Neural cell (in vitro differentiated cells): ENCODE results near the gene DNAJB1. TPM values are rescaled to one million over a fixed set of nuclear protein-coding genes. Genes with fewer than 3 reads are reported as not detected.

Experiments
- H2AFZ ChIP-seq: fragments of 200-600, 300-800 bp; sonication (generic), shearing (Covaris generic); 2 replicates; pipeline ENCODE4 v1.6.0; 2014; ENCODE audit warnings: low read depth, mild to moderate bottlenecking, antibody characterized with exemption, low read length, moderate library complexity
- H3F3A ChIP-seq: fragments of 200-600 bp; shearing (Covaris generic); 2 replicates; pipeline ENCODE4 v1.6.1; 2016; ENCODE audit warnings: mild to moderate bottlenecking, moderate library complexity, mixed read lengths, antibody characterized with exemption, low read length; ENCODE audit not compliant: insufficient read depth, poor library complexity, severe bottlenecking
- H3K27ac ChIP-seq: fragments of 200-600, 300-800 bp; sonication (generic), shearing (Covaris generic); 2 replicates; pipeline ENCODE4 v1.5.1; 2014; ENCODE audit warnings: mild to moderate bottlenecking, low read length, moderate library complexity
- H3K27me3 ChIP-seq: fragments of 300-800, 200-600 bp; sonication (generic), shearing (Covaris generic); 2 replicates; pipeline ENCODE4 v1.6.0; 2014; ENCODE audit warnings: mild to moderate bottlenecking, low read depth, low read length, moderate library complexity; ENCODE audit not compliant: insufficient read depth
- H3K36me3 ChIP-seq: fragments of 300-800, 200-600 bp; sonication (generic), shearing (Covaris generic); 2 replicates; pipeline ENCODE4 v1.5.1; 2014; ENCODE audit warnings: mild to moderate bottlenecking, antibody characterized with exemption, low read length, moderate library complexity; ENCODE audit not compliant: insufficient read depth
- H3K4me2 ChIP-seq: fragments of 300-800, 200-600 bp; sonication (generic), shearing (Covaris generic); 2 replicates; pipeline ENCODE4 v1.6.0; 2014; ENCODE audit warnings: mild to moderate bottlenecking, low read length
- H3K4me3 ChIP-seq: fragments of 300-800, 200-600 bp; sonication (generic), shearing (Covaris generic); 2 replicates; pipeline ENCODE4 v1.5.1; 2014; ENCODE audit warnings: mild to moderate bottlenecking, low read length, moderate library complexity
- H3K79me2 ChIP-seq: fragments of 200-600 bp; shearing (Covaris generic); replicated peaks from 2 replicates; pipeline ENCODE4 v1.6.0; 2014; ENCODE audit warnings: mild to moderate bottlenecking, low read length, moderate library complexity; ENCODE audit not compliant: insufficient read depth
- H3K9ac ChIP-seq: fragments of 300-800, 200-600 bp; sonication (generic), shearing (Covaris generic); 2 replicates; pipeline ENCODE4 v1.6.1; 2016; ENCODE audit warnings: mild to moderate bottlenecking, low read length, mixed read lengths
- H3K9me2 ChIP-seq: fragments of 200-600 bp; shearing (Covaris generic); 2 replicates; pipeline ENCODE4 v1.6.1; 2016; ENCODE audit warnings: mild to moderate bottlenecking, low read length, mixed read lengths; ENCODE audit not compliant: insufficient read depth
- H3K9me3 ChIP-seq: fragments of 200-600, 300-800 bp; sonication (generic), shearing (Covaris generic); 2 replicates; pipeline ENCODE4 v1.6.1; 2016; ENCODE audit warnings: mild to moderate bottlenecking, mixed run types, low read length, moderate library complexity, mixed read lengths
- H4K20me1 ChIP-seq: fragments of 200-600 bp; shearing (Covaris generic); 2 replicates; pipeline ENCODE4 v1.6.1; 2016; ENCODE audit warnings: mild to moderate bottlenecking, mixed run types; ENCODE audit not compliant: insufficient read depth
- EP300 ChIP-seq: fragments of 450-650 bp; conservative IDR thresholded peaks from 2 replicates; pipeline ENCODE4 v1.6.1; 2014; ENCODE audit warnings: antibody characterized with exemption, mild to moderate bottlenecking, moderate library complexity; ENCODE audit not compliant: poor library complexity, severe bottlenecking
- EZH2 ChIP-seq: fragments of 200-600, 300-800 bp; shearing (Covaris generic), sonication (generic); IDR thresholded peaks from 2 replicates; pipeline ENCODE4 v1.6.1; 2014; ENCODE audit warnings: antibody characterized with exemption, low read length, borderline replicate concordance, mild to moderate bottlenecking; ENCODE audit not compliant: insufficient read depth, poor library complexity, severe bottlenecking
- MXI1 ChIP-seq: fragments of 450-650 bp; conservative IDR thresholded peaks from 2 replicates; pipeline ENCODE4 v1.6.1; 2014; ENCODE audit warnings: antibody characterized with exemption, mild to moderate bottlenecking; ENCODE audit not compliant: poor library complexity, severe bottlenecking
- POLR2AphosphoS5 ChIP-seq: IDR thresholded peaks from 2 replicates; pipeline ENCODE4 v1.6.1; 2012
- RAD21 ChIP-seq: fragments of 450-650 bp; conservative IDR thresholded peaks from 2 replicates; pipeline ENCODE4 v1.6.1; 2014; ENCODE audit warnings: antibody characterized with exemption, mild to moderate bottlenecking, moderate library complexity
- SMC3 ChIP-seq: fragments of 450-650 bp; conservative IDR thresholded peaks from 2 replicates; pipeline ENCODE4 v1.6.1; 2014; ENCODE audit warnings: antibody characterized with exemption, mild to moderate bottlenecking, moderate library complexity; ENCODE audit not compliant: poor library complexity
- TAF1 ChIP-seq: IDR thresholded peaks from 2 replicates; pipeline ENCODE4 v1.6.1; 2012; ENCODE audit warnings: low read depth
- polyA plus RNA-seq: library from polyadenylated mRNA; depleted of rRNA; stranded (reverse); fragments of >200 nt; gene quantifications from 2 replicates; pipeline ENCODE4 v1.2.3, GENCODE V29; 2014
- TF ChIP-seq, protein P1 (sequence below): fragments of 450-650 bp; IDR thresholded peaks from 2 replicates; pipeline ENCODE4 v1.5.1; 2014; ENCODE audit warnings: antibody characterized with exemption, mild to moderate bottlenecking, moderate library complexity; ENCODE audit not compliant: poor library complexity, severe bottlenecking
- TF ChIP-seq, protein P2 (sequence below): IDR thresholded peaks from 2 replicates; pipeline ENCODE4 v1.6.1; 2012; ENCODE audit warnings: borderline replicate concordance

DNAJB1 gene
- polyA plus RNA-seq, 1 donor from 2014 or later = 64.6 TPM

DNA sequence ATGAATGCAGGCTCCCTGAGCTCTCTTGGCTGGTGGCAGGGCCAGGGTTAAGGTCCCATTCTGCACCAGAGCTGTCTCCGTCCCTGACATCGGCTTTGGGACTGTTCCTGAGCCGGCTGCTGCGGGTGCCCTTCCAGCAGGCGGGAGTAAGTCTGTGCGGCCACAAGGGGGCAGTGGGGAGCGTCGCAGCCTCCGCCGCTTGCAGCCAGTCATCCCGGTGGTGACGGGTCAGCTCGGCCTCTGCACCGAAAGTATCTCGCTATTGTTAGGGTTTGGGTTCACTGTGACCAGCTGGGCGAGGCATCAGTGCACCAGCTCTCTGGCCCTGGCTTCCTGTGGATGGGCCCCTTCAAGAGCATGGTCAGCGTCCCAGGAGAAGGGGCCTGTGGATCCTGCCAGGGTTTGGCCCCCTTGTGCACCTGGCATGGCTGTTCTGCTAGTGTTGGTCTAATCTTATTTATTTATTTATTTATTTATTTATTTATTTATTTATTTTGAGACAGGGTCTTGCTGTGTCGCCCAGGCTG lies 38.5 kb upstream of the DNAJB1 start:
- Histone ChIP-seq H3K9ac (no peak overlapping the region), H2AFZ (no peak overlapping the region), H3K27me3 (no peaks in the 10 kb centered on the region), H3K79me2 (no peaks in the 10 kb centered on the region), H3K27ac (no peak overlapping the region), H3F3A (no peaks in the 10 kb centered on the region), H4K20me1 (no peaks in the 10 kb centered on the region), H3K9me2 (no peaks in the 10 kb centered on the region), H3K9me3 (no peaks in the 10 kb centered on the region), H3K4me2 (no peak overlapping the region), H3K36me3 (no peaks in the 10 kb centered on the region), H3K4me3 (no peak overlapping the region)
- TF ChIP-seq SMC3 (peak; percentile 30), MXI1 (no peak), EZH2 (no peak), TAF1 (no peak)
- TF ChIP-seq, protein P1, sequence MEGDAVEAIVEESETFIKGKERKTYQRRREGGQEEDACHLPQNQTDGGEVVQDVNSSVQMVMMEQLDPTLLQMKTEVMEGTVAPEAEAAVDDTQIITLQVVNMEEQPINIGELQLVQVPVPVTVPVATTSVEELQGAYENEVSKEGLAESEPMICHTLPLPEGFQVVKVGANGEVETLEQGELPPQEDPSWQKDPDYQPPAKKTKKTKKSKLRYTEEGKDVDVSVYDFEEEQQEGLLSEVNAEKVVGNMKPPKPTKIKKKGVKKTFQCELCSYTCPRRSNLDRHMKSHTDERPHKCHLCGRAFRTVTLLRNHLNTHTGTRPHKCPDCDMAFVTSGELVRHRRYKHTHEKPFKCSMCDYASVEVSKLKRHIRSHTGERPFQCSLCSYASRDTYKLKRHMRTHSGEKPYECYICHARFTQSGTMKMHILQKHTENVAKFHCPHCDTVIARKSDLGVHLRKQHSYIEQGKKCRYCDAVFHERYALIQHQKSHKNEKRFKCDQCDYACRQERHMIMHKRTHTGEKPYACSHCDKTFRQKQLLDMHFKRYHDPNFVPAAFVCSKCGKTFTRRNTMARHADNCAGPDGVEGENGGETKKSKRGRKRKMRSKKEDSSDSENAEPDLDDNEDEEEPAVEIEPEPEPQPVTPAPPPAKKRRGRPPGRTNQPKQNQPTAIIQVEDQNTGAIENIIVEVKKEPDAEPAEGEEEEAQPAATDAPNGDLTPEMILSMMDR = peak; percentile 67

DNA sequence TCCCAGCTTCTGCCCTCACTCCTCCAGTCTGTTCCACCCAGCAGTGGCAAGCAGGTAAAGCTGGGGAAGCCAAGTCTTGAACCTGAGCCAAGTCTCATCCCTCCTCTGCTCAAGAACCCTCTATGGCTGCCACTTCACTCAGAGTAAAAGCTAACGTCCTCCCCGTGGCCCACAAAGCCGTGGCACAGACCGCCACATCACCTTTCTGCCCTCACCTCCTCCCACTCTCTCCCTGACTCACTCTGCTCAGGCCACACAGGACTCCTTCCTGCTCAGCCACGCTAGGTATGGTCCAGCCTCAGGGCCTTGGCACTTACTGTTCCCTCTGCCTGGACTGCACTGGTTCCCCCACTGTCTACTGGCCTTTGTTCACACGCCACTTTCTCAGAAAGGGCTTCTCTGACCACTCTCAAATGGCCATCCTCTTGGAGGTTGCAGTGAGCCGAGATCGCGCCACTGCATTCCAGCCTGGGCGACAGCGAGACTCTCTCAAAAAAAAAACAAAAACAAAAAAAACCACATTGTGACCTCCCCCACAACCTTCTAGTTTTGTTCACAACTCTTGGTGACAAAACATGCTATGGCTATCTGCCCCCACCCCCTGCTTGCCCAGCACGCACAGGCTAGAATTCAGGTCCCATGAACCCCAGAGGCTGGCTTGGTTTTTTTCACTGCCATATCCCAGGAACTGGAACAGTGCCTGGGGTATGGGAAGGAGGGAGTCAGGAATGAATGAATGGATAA lies 37.9 kb upstream of the DNAJB1 start:
- Histone ChIP-seq H4K20me1 (no peaks in the 10 kb centered on the region), H2AFZ (no peak overlapping the region), H3K4me2 (no peak overlapping the region), H3K79me2 (no peaks in the 10 kb centered on the region), H3K27me3 (no peaks in the 10 kb centered on the region), H3K27ac (no peak overlapping the region), H3K9me3 (no peaks in the 10 kb centered on the region), H3F3A (no peaks in the 10 kb centered on the region), H3K36me3 (no peaks in the 10 kb centered on the region), H3K4me3 (no peak overlapping the region), H3K9me2 (no peaks in the 10 kb centered on the region), H3K9ac (no peak overlapping the region)
- no peak for TF ChIP-seq MXI1

DNA sequence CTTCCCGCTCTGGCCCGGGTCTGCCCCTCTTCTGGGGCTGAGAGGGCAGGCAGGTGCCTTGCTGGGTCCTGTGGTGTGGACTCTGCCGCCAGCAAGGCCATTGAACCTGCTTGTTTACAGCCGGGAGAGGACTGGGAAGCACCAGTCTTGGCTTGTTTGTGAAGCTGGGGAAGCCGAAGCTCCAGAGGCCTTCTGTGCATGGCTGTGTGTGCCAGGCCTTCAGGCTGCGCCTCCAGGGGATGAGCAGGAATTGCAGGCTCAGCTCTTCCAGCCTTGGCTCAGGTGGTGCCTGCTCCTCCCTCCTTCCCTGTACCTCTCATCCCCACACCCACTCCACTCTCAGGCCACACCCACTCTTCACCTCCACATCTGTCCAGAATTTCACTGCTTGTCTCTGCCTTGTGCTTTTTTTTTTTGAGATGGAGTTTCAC lies 36.2 kb upstream of the DNAJB1 start:
- H3K36me3 ChIP-seq = no peaks in the 10 kb centered on the region
- no peak overlapping the region for H3K4me3 ChIP-seq
- H3K27ac ChIP-seq = no peak overlapping the region
- H3K9ac ChIP-seq = no peak overlapping the region
- H3K9me2 ChIP-seq = no peaks in the 10 kb centered on the region
- no peak for TF ChIP-seq EP300
- no peak for TF ChIP-seq EZH2
- no peak for TF ChIP-seq MXI1
- no peak for TF ChIP-seq POLR2AphosphoS5
- TF ChIP-seq TAF1 = no peak
- no peak for TF ChIP-seq SMC3
- TF ChIP-seq, protein P2, sequence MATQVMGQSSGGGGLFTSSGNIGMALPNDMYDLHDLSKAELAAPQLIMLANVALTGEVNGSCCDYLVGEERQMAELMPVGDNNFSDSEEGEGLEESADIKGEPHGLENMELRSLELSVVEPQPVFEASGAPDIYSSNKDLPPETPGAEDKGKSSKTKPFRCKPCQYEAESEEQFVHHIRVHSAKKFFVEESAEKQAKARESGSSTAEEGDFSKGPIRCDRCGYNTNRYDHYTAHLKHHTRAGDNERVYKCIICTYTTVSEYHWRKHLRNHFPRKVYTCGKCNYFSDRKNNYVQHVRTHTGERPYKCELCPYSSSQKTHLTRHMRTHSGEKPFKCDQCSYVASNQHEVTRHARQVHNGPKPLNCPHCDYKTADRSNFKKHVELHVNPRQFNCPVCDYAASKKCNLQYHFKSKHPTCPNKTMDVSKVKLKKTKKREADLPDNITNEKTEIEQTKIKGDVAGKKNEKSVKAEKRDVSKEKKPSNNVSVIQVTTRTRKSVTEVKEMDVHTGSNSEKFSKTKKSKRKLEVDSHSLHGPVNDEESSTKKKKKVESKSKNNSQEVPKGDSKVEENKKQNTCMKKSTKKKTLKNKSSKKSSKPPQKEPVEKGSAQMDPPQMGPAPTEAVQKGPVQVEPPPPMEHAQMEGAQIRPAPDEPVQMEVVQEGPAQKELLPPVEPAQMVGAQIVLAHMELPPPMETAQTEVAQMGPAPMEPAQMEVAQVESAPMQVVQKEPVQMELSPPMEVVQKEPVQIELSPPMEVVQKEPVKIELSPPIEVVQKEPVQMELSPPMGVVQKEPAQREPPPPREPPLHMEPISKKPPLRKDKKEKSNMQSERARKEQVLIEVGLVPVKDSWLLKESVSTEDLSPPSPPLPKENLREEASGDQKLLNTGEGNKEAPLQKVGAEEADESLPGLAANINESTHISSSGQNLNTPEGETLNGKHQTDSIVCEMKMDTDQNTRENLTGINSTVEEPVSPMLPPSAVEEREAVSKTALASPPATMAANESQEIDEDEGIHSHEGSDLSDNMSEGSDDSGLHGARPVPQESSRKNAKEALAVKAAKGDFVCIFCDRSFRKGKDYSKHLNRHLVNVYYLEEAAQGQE = no peak
- no peak for TF ChIP-seq RAD21
- TF ChIP-seq, protein P1 = no peak
- H3K27me3 ChIP-seq = no peaks in the 10 kb centered on the region
- no peaks in the 10 kb centered on the region for H3K79me2 ChIP-seq
- H4K20me1 ChIP-seq = no peaks in the 10 kb centered on the region
- no peak overlapping the region for H3K4me2 ChIP-seq
- H3F3A ChIP-seq = no peaks in the 10 kb centered on the region
- no peak overlapping the region for H2AFZ ChIP-seq
- no peaks in the 10 kb centered on the region for H3K9me3 ChIP-seq
